PC-9 (cell line): ENCODE data around the gene SLAMF1. TPM values are rescaled to one million over a fixed set of nuclear protein-coding genes. Genes with fewer than 3 reads are reported as not detected.
A peak's percentile ranks its signal among the peaks of the same experiment; 100 is the strongest.

Source experiments
- BruUV-seq: library from RNA; stranded (reverse); fragments of 400-500 nt; replicated peaks from 2 replicates; lab custom pipeline; 2021; lab: Mats Ljungman, UMichigan
- CTCF ChIA-PET: fragments of 300-600 bp; sonication (Branson Sonifier 250); formaldehyde crosslinking; loops from one replicate; lab custom pipeline; 2022; ENCODE audit warnings: antibody characterized with exemption; lab: Charles Lee
- POLR2A ChIA-PET: fragments of 300-600 bp; sonication (Branson Sonifier 250); formaldehyde crosslinking; loops from one replicate; lab custom pipeline; 2022; ENCODE audit warnings: antibody characterized with exemption; ENCODE audit not compliant: unreplicated experiment; lab: Charles Lee
- DNase-seq, 2 experiments: peaks; one replicate each; pipeline versions ENCODE4 v3.0.0 to v3.0.0-alpha.2; 2015 to 2022; ENCODE audit warnings: mixed read lengths in 1 of 2
- H2AFZ ChIP-seq: fragments of 200-600 bp; sonication (generic); 2 replicates; pipeline ENCODE4 v1.8.1; 2017; ENCODE audit warnings: antibody characterized with exemption
- H3F3A ChIP-seq: fragments of 200-600 bp; sonication (generic); 2 replicates; pipeline ENCODE4 v1.8.1; 2017; ENCODE audit warnings: antibody characterized with exemption, mild to moderate bottlenecking, low read depth; ENCODE audit not compliant: insufficient read depth
- H3K27ac ChIP-seq: fragments of 200-600 bp; sonication (generic); 2 replicates; pipeline ENCODE4 v1.6.1; 2016; ENCODE audit warnings: mixed run types
- H3K27me3 ChIP-seq: fragments of 200-600 bp; sonication (generic); 2 replicates; pipeline ENCODE4 v1.6.1; 2016; ENCODE audit warnings: low read depth, mixed run types; ENCODE audit not compliant: insufficient read depth
- H3K36me3 ChIP-seq: fragments of 200-600 bp; sonication (generic); 2 replicates; pipeline ENCODE4 v1.6.1; 2016; ENCODE audit warnings: low read depth, mixed run types
- H3K4me1 ChIP-seq: fragments of 200-600 bp; sonication (generic); replicated peaks from 2 replicates; pipeline ENCODE4 v1.6.1; 2016; ENCODE audit warnings: mixed run types; ENCODE audit not compliant: insufficient read depth
- H3K4me2 ChIP-seq: fragments of 200-600 bp; sonication (generic); 2 replicates; pipeline ENCODE4 v1.6.1; 2017; ENCODE audit warnings: mixed run types
- H3K4me3 ChIP-seq: fragments of 200-600 bp; sonication (generic); 2 replicates; pipeline ENCODE4 v1.6.1; 2016; ENCODE audit warnings: mixed run types
- H3K79me2 ChIP-seq: fragments of 200-600 bp; sonication (generic); 2 replicates; pipeline ENCODE4 v1.6.1; 2017; ENCODE audit warnings: low read depth, mixed run types
- H3K9me2 ChIP-seq: fragments of 200-600 bp; sonication (generic); 2 replicates; pipeline ENCODE4 v1.8.1; 2017; ENCODE audit warnings: mild to moderate bottlenecking; ENCODE audit not compliant: insufficient read depth
- H3K9me3 ChIP-seq: fragments of 200-600 bp; sonication (generic); 2 replicates; pipeline ENCODE4 v1.8.1; 2016; ENCODE audit warnings: low read depth; ENCODE audit not compliant: insufficient read depth
- H4K20me1 ChIP-seq: fragments of 200-600 bp; sonication (generic); 2 replicates; pipeline ENCODE4 v1.8.1; 2017; ENCODE audit not compliant: insufficient read depth
- EZH2 ChIP-seq: fragments of 200-600 bp; sonication (generic); IDR thresholded peaks from 2 replicates; pipeline ENCODE4 v1.8.0; 2017; ENCODE audit warnings: antibody characterized with exemption, low read depth
- intact Hi-C: fragments of 100-400 bp; cut with micrococcal nuclease; formaldehyde crosslinking; loops from one replicate; pipeline ENCODE4 v1.10.0; 2022; ENCODE audit not compliant: unreplicated experiment
- total RNA-seq: library from RNA; stranded (reverse); gene quantifications from 2 replicates; pipeline ENCODE4 v1.2.3, GENCODE V29; 2021
- TF ChIP-seq, protein P1 (sequence below): fragments of 200-600 bp; sonication (generic); conservative IDR thresholded peaks from 2 replicates; pipeline ENCODE4 v1.6.1; 2017; ENCODE audit warnings: mixed run types, antibody characterized with exemption, mild to moderate bottlenecking, moderate library complexity

SLAMF1 gene
- total RNA-seq, 1 experiment from 2014 or later = not detected

DNA sequence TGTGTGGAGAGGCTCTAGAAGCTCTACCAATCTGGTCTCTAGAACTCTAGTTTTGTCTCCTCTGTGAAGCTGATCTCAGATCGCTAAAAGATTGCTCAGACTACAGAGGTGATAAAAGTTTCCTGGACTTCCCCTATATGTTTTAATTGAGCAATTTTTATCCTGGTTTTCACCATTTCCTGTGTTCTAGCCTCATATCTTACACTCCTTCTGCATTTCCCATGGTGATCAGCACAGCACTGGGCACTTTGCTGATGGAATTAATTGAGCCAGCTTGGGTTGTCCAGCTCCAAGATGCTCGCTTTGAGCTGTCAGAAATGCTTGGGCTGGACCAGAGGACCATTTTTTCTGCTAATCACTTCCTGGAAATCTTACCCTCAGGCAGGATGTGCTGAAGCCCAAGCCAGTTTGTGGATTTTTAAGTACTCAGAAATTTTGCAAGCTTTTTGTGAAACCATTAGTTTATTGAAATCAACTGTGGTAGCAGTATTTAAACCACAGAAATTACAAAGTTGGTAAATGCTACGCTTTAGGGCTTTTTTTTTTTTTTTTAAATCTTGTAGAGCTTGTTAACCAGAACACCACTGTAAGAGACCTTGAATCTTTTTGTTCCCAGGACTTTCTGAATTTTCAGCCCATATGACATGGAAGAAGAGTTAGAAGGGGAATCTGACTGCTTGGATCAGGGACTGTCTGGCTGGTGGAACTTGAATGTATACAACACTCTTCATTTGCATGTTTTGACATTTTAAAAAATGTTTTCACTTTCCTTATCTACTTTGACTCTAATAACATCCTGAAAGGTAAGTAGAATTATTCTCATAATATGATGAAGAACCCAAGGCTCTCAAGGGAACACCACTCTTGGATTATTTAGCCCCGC, 36.4 kb upstream of the SLAMF1 start:
- Histone ChIP-seq H3F3A (no peaks in the 10 kb centered on the region), H4K20me1 (no peaks in the 10 kb centered on the region), H3K27me3 (peaks cover 53% of the 10 kb centered on the region), H3K4me3 (no peak overlapping the region), H3K79me2 (no peaks in the 10 kb centered on the region), H3K9me3 (0 out of 2 replicates have a peak, but pooled peaks cover 3% of the 10 kb centered on the region), H3K9me2 (no peaks in the 10 kb centered on the region), H3K27ac (no peak overlapping the region), H2AFZ (no peak overlapping the region), H3K4me2 (no peak overlapping the region), H3K4me1 (no peaks in the 10 kb centered on the region), H3K36me3 (no peaks in the 10 kb centered on the region)
- no peak for TF ChIP-seq EZH2
- TF ChIP-seq, protein P1, sequence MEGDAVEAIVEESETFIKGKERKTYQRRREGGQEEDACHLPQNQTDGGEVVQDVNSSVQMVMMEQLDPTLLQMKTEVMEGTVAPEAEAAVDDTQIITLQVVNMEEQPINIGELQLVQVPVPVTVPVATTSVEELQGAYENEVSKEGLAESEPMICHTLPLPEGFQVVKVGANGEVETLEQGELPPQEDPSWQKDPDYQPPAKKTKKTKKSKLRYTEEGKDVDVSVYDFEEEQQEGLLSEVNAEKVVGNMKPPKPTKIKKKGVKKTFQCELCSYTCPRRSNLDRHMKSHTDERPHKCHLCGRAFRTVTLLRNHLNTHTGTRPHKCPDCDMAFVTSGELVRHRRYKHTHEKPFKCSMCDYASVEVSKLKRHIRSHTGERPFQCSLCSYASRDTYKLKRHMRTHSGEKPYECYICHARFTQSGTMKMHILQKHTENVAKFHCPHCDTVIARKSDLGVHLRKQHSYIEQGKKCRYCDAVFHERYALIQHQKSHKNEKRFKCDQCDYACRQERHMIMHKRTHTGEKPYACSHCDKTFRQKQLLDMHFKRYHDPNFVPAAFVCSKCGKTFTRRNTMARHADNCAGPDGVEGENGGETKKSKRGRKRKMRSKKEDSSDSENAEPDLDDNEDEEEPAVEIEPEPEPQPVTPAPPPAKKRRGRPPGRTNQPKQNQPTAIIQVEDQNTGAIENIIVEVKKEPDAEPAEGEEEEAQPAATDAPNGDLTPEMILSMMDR = no peak
- no peak for DNase-seq
- intact Hi-C loops = loop anchor here (5.0 kb wide), 3 partner anchors 99 to 699 kb away; no protein-coding TSS in a partner anchor
- ChIA-PET CTCF (interaction anchor here (0.6 to 0.7 kb wide), 4 partner anchors 8 to 699 kb away, joined by 4 to 9 read pairs (median 6); no protein-coding TSS in a partner anchor), POLR2A (no interaction called here)
- BruUV-seq = no TSS peak

DNA sequence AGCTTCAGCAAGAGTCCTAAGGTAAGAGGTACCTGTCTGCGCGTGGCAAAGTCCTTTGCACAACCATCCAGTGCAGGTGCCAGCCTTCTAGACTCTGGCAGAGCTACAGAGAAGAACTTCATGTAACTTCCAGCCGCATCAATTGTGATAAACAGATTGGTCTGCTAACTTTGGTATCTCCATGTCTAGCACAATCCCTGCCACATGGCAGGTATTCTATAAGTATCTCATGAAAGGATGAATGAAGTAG, 35.0 kb upstream of the SLAMF1 start:
- Histone ChIP-seq H3K79me2 (no peaks in the 10 kb centered on the region), H3K9me3 (0 out of 2 replicates have a peak, but pooled peaks cover 3% of the 10 kb centered on the region), H4K20me1 (no peaks in the 10 kb centered on the region), H2AFZ (no peak overlapping the region), H3K27ac (no peak overlapping the region), H3K27me3 (peaks cover 49% of the 10 kb centered on the region), H3K4me3 (no peak overlapping the region), H3K4me1 (no peaks in the 10 kb centered on the region), H3K36me3 (no peaks in the 10 kb centered on the region), H3F3A (no peaks in the 10 kb centered on the region), H3K9me2 (no peaks in the 10 kb centered on the region), H3K4me2 (no peak overlapping the region)
- no peak for TF ChIP-seq EZH2
- TF ChIP-seq, protein P1 = no peak
- intact Hi-C loops = loop anchor here (2.0 to 5.0 kb wide), 7 partner anchors 45 to 700 kb away; no protein-coding TSS in a partner anchor
- no peak for DNase-seq
- ChIA-PET CTCF (interaction anchor here (0.9 to 1.3 kb wide), 2 partner anchors 270 to 307 kb away, joined by 4 to 5 read pairs; no protein-coding TSS in a partner anchor), POLR2A (interaction anchor here (0.6 kb wide), 1 partner anchor 320 kb away, joined by 5 read pairs; no protein-coding TSS in a partner anchor)
- no TSS peak for BruUV-seq

DNA sequence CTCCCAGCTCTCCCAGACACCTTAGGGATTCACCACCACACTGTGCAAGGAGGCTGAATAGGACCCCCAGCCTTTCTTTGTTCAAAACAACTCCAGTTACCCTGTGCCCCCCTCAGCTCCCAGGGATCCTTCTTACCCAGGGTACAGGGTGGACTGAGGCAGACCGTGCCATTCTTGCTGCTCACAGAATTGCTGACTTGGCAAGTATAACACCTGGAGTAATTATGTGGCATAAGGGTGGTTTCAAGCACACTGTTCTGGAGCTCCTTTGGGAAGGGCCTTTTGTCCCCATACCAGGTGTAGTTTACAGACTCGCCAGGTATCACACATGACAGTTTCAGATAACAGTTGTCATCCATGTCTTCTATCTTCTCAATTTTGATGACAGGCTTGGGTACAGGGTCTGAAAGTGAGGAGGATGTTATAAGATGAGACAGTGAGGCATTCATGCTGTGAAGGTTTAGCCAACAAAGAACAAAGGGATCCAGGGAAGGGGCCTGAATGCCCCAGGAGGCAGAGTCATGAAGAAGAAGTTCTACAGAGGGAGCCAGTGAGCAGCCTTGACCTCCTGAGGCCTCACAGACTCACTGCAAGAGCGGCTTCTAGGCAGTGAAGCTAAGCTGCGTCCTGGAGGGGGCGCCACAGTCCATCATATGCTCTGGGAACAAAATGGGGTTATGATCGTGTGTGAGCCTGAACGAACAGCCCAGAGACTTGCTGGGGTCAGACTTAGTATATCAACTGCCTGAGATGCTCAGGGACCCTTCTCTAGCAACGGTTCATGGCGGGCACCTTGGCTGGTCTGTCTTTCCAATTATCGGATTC, 34.4 kb upstream of the SLAMF1 start:
- Histone ChIP-seq H3K9me2 (no peaks in the 10 kb centered on the region), H3F3A (no peaks in the 10 kb centered on the region), H3K27me3 (peaks cover 49% of the 10 kb centered on the region), H3K27ac (no peak overlapping the region), H3K4me3 (no peak overlapping the region), H4K20me1 (no peaks in the 10 kb centered on the region), H3K4me1 (no peaks in the 10 kb centered on the region), H2AFZ (no peak overlapping the region), H3K36me3 (no peaks in the 10 kb centered on the region), H3K4me2 (no peak overlapping the region), H3K9me3 (0 out of 2 replicates have a peak, but pooled peaks cover 1% of the 10 kb centered on the region), H3K79me2 (no peaks in the 10 kb centered on the region)
- CTCF ChIA-PET = interaction anchor here (0.5 to 1.3 kb wide), 3 partner anchors 270 to 727 kb away, joined by 3 to 5 read pairs (median 4); no protein-coding TSS in a partner anchor
- BruUV-seq = no TSS peak
- POLR2A ChIA-PET = interaction anchor here (0.6 kb wide), 1 partner anchor 321 kb away, joined by 5 read pairs; no protein-coding TSS in a partner anchor
- TF ChIP-seq, protein P1 = peak; percentile 71
- TF ChIP-seq EZH2 = no peak
- intact Hi-C loops = loop anchor here (2.0 to 5.0 kb wide), 7 partner anchors 46 to 701 kb away; no protein-coding TSS in a partner anchor
- DNase-seq = peak in 1 of 2 experiments; percentile 79
